GM18526 (cell line): Measurements from ENCODE around the gene LPP.

Source experiments
- POLR2A ChIP-seq: IDR thresholded peaks from 3 replicates; pipeline ENCODE4 v1.6.1; 2011; ENCODE audit not compliant: insufficient read length; ENCODE audit errors: extremely low read depth

The LPP gene

DNA sequence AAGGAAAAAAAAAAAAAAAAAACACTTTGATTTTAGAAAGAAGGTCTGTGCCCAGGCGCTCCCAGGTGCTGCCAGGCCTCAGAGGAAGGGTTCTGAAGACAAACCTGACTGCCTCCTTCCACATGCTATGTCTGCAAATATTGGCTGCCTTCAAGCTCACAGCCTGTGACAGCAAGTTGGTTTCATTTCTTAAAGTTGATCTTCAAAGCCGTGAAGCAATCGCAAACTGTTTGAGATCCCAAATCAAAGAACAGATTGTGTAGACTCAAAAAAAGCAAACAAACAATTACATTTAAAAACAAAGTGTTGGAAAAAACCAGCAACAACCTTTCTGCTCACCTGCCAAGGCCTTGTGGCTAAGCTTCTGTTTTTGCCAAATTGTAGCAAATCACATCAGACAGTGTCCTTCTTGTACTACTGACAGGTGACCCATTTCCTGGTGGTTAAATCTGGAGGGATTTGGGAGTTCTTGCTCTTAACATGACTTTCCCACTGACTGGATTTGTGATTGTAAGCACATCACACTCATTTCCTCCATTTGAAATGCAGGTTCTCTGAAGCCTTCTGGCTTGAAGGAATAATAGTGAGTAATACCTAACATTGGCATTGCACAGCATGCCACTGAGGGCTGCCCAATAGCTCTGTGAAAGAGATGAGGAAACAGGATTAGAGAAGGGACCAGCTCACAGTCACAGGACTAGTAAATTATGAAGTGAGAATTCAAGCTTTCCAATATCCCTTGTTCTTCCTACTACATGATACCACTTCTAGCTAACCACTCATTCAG, 502.4 kb downstream of the LPP start:
- no peak for TF ChIP-seq POLR2A

DNA sequence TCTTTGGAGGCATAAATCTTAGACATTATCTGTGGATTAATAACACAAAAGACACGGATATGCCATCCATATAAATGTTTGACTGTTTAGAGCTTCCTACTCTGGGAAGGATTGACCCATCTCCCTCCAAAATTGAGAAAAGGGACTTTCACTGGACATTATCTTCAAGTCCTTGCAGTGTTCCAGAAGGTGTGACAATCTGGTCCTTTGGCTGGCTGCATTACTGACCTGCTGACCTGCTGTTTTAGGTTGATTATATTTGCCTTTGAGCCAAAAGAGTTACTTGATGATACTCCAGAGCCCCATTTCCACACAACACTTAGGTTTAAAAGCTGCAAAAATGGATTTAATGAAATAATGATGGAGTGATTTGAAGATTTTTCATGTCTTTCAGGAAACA, 504.6 kb downstream of the LPP start:
- no peak for TF ChIP-seq POLR2A

DNA sequence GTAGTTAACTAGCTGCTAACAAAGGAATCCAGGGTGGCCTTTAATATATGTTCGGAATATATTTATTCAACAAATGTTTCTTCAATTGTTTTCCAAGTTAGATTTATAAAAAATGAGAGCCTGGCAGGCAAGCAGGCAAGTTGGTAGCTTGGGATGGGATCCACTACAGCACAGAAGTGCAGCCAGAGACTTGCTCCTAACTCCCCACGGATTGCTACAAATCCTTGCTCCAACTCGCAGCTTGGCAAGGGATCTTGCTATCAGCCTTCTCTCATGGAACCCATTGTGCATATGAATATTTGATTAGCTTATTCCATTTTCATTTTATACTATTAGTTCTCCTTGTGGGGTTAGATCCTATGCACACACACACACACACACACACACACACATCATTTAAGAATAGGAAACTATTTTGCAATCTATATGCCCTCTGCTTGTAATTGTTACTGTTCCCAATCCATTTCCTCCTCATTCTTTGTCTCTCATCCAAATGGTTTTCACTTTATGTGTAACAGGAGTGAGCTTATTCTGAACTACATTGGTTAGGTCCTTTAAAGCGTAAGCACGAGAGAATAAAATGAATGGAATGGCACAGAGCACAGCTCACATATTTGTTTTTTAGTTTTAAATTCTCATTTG, 505.6 kb downstream of the LPP start:
- no peak for TF ChIP-seq POLR2A

DNA sequence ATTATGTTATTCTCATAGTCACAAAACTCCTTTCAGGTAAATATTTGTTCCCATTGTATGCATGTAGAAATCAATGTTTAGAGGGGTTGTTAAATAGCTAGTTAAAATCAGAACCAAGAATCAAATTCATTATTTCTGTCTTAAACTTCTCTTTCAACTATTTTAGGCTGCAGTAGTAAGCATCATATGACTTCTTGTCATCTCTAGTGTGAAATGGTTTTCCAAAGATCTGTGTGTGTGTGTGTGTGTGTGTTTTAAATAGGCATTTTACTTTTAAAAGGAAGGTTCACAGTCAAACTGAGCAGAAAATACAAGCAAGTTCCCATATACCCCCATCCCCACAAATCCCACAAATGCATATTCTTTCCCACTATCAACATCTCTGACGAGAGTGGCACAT, 506.5 kb downstream of the LPP start:
- TF ChIP-seq POLR2A, result no peak

DNA sequence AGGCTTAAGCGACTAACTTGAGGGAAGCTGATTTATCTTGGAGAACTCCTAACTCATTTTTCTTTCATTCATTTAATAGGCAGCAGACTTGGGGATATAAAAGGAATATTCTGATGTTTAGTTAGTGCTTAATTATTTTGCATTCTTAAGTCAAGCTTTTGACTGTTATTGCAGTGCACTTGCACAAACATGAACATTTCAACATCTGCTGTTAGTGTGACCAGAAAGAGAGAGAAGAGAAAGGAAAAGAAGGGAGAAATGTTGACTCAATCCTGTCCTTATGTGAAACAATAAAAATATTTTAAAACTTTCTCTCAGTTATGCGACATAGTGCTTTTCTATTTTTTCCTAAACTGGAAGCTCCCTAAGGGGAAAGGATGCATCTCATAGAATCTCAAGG, 507.8 kb downstream of the LPP start:
- no peak for TF ChIP-seq POLR2A

DNA sequence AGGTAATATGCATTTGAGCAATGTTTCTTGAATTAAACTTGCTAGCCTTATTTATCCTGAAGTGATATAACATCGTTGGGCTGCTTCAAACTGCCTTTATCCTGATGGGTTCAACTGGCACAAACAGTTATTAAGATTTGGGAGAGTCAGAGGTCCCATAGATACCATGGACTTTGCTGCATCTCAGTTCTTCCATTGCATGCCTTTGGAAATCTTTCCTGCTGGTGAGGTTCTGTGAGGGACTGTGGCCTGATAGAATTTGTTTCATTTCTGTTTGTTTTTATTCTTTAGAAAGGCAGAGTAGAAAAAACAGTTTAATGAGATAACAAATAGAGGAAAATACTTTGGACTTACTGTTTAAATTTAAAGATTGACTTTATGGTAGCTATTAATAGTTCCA, 508.3 kb downstream of the LPP start:
- TF ChIP-seq POLR2A, result no peak

DNA sequence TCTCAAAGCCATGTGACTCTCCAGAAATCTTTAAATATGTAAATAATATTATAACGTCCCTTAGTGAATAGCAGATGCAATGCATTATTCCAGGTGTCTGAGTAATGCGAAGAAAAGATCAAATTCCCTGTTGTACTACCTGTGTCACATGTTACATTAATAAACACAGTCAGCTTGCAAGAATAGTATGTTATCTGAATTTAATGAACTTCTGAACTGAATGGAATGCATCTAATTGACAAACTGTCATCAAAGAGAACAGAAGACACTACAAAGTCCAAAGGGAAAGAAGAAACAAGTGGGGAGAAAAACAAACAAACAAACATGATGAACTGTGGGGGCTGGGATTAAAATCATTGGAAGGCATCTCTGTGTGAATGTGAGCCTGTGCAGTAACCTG, 508.8 kb downstream of the LPP start:
- no peak for TF ChIP-seq POLR2A

DNA sequence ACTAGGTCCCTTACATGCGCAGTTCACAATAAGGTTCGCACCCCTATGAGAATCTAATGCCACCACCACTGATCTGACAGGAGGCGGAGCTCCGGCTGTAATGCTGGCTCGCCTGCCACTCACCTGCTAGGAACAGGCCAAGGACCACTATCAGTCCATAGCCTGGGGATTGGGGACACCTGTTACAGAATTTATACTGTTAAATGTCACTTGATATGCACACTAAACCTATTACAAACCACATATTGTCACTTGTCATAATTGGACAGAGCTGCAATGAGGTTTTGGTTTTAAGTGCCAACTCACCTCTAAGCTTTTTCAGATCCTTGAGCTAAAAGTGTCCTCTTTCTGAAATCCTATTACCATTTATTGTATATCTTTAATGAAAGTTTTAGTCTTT, 509.9 kb downstream of the LPP start:
- no peak for TF ChIP-seq POLR2A

DNA sequence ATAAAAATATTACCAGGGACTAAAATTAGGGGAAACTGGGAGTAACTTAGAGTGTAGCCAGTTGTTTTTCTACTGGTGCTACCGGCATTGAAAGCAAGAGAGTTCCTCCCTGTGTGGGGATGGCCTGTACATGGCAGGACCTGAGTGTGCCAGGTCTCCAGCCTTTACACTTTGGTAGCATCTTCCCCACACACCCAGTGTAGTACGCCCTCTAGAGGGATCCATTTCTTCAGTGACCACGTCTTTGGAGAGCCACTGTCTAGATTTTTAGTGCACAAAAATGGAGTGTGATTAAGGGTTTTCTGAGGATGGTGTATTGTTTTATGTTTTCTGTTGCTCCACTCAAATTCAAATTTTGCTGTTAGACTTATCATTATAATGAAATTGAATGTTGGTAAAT, 510.8 kb downstream of the LPP start:
- TF ChIP-seq POLR2A, result no peak

DNA sequence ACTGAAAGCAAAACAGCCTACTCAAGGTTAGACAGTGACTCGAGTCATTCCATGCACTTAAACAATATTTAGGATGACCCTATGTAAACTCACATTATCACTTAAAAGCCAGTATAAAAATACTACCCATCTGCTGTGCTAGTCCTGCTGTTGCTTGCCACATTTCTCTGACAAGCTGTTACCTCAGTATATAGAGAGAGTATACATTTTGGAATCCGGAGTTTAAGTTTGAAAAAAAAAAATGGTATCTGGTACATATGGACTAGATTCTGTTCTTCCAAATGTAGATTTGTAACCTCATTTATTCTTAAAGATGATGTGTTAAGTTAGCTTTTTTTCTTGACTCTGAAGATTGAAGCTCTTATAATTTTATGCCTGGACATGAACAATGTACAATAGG, 514.0 kb downstream of the LPP start:
- no peak for TF ChIP-seq POLR2A

DNA sequence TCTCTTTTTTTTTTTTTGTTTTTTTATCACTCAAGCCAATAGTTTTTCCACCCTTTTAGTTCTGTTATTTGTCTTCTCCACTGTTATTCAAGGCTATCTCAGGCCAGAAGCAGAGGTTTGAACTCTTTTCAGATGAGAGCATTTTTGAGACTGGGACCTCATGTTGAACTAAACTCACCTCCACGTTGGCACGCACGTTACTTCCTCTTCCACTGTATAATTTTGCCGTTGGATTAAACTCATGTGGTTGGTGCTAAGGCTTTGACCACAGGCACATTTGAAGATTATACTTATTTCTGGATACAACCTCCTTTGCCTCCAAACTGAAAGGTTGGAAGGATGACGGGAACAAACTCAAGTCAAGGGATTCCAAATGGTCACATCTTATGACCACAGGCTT, 516.5 kb downstream of the LPP start:
- no peak for TF ChIP-seq POLR2A

DNA sequence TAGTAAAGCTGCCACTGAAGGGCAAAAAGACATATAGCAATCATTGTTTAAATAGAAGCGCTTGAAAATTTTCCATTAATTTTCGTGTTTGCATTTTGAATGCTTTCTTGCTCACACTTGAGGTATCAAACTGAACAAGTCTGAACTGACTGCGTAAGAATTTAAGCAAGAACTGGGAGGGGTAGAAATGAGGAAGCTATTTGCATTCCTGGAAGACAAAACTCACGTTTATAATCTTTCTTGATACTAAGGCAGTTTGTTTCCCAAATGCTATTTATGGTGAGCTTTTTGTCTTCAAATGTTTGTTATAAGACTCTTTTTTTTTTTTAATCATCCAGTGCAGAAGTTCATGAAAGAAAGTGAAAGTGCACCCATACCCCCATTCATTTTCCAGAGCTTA, 518.0 kb downstream of the LPP start:
- no peak for TF ChIP-seq POLR2A

DNA sequence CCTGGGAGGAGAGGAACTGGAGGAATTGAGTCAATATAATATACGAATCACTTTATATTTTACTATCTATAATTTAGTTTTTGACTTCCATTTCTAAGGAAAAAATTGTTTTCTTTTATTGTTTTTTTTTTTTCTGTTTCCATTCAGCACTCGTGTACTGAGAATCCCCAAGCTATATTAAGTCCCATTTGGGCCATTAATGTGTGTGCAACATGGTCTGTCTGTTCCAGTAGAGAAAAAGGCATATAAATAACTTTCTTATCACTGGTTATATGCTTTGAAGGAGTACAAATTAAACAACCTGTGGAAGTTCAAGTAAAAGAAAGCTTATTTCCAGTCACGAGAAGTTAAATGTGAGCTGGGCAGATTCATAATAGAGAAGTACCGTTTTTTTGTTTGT, 518.9 kb downstream of the LPP start:
- no peak for TF ChIP-seq POLR2A

DNA sequence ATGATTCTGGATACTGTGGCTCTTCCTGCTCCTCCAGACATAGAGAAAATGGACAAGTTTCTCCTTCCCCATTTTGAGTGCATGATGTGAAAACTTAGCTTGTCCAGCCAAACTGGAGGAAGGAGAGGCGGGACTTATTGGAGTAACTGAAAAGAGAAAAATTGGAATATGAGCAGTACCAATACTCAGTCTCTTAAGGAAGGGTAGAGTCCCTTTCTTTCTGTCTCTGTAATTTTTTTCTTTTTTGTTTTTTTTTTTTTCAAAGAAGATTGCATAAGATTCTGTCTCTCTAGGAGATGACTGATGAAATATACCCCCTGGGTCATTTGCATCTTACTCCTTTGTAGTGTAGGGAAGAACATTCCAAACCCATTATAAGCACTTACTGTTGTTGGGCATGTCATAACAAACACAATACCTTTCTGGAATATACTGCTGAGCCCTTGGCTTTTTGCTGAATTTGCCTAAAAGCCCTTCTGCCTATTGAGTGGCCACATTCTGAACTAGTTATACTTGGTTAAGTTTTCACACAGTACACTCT, 519.8 kb downstream of the LPP start:
- no peak for TF ChIP-seq POLR2A

DNA sequence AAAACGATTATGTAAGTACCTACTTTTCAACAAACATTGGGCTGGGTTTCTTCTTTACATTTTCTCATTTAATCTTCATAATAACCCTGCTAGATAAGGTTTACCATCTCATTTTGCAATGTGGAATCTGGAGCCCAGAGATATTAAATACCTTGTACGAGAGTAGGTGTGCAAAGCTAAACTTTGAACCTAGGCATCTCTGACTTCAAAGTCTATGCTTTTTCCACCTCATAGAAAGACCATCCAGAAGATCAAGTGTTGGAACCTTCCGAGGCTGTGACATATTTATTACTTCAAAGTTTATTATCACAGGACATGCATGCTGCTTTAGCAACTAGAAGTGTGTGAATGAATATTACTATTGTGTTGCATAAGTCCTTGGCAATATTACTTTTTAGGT, 520.6 kb downstream of the LPP start:
- TF ChIP-seq POLR2A, result no peak

DNA sequence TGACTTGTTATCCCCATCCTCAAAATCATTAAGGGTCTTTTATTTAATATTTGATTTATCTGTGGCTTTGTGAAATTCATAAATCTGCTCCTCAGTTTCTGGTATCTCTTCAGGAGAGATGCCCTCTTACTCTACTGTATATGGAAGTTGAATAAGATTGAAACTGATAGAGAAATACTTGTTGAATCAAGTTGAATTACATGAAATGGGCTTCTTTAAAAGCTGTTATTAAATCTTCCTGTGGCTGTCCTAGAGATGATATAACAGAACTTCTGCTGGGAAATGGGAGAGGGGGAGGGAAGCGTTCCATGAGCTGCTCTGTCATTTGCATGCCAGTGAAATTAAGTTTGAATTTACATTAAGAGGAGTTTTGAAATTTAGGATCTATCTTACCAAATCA, 523.4 kb downstream of the LPP start:
- no peak for TF ChIP-seq POLR2A

DNA sequence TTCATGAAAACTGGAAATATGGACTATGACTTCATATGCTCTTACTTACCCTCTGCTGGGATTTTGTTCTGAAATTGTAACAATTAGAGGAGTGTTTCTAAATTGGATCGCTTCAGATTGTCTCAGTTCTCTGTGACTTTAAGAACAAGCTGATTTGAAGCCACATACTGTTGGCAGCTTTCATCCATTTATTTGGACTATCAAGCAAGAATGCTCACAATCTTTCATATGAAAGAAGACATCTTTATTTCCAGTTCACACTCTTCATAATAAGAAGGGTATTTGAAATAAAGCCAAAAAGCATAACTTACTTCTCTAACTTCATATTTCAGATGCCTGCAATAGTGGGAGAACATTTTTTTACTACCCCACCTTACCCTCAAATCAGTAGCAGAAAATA, 526.2 kb downstream of the LPP start:
- TF ChIP-seq POLR2A, result no peak
